ENCODE results near the gene ATP5F1A.
"Not testable (repeated sequence)": the region's sequence is repeated elsewhere in the genome, so short reads cannot be mapped to it uniquely, and the experiment has no call there.

ATP5F1A gene

GRCh38 chr18:46097801-46098615, at the start of gene ATP5F1A:
Gene ATP5F1A, minus strand, starts transcription at chr18:46098296. Its CDS starts 65 bp downstream, at chr18:46098231.
- peak; percentile 78 for DNase-seq (ENCODE audit: low spot score)

- DNase-seq (ENCODE audit: low spot score), result no peak
Measured at GRCh38 chr18:46141199-46141598, 43.1 kb upstream of the ATP5F1A start.

GRCh38 chr18:46140173-46140572, 42.1 kb upstream of the ATP5F1A start:
- no peak for DNase-seq (ENCODE audit: low spot score)

GRCh38 chr18:46134920-46135675, 37.0 kb upstream of the ATP5F1A start:
- no peak for DNase-seq (ENCODE audit: low spot score)

- DNase-seq (ENCODE audit: low spot score), result no peak
Measured at GRCh38 chr18:46133534-46133933, 35.4 kb upstream of the ATP5F1A start.

- not testable (repeated sequence) for DNase-seq (ENCODE audit: low spot score)
Measured at GRCh38 chr18:46130549-46130948, 32.5 kb upstream of the ATP5F1A start.

- DNase-seq (ENCODE audit: low spot score), result no peak
Measured at GRCh38 chr18:46130061-46130460, 32.0 kb upstream of the ATP5F1A start.

GRCh38 chr18:46126625-46127024, 28.5 kb upstream of the ATP5F1A start:
- DNase-seq (ENCODE audit: low spot score), result not testable (repeated sequence)

GRCh38 chr18:46113751-46114150, 15.7 kb upstream of the ATP5F1A start:
- no peak for DNase-seq (ENCODE audit: low spot score)

GRCh38 chr18:46110406-46110805, 12.3 kb upstream of the ATP5F1A start:
- DNase-seq (ENCODE audit: low spot score), result no peak

- no peak for DNase-seq (ENCODE audit: low spot score)
Measured at GRCh38 chr18:46109386-46109785, 11.3 kb upstream of the ATP5F1A start.

- peak; percentile 85 for DNase-seq (ENCODE audit: low spot score)
Measured at GRCh38 chr18:46104128-46104911, 6.2 kb upstream of the ATP5F1A start, which contains the start of gene HAUS1. Gene HAUS1, plus strand, starts transcription at chr18:46104385. Its CDS starts 27 bp downstream, at chr18:46104412.

- no peak for DNase-seq (ENCODE audit: low spot score)
Measured at GRCh38 chr18:46099463-46099862, 1.4 kb upstream of the ATP5F1A start.

GRCh38 chr18:46098616-46098933, 479 bp upstream of the ATP5F1A start:
- DNase-seq (ENCODE audit: low spot score), result no peak

GRCh38 chr18:46097431-46097800, 680 bp downstream of the ATP5F1A start:
- no peak for DNase-seq (ENCODE audit: low spot score)

GRCh38 chr18:46096651-46097300, 1.3 kb downstream of the ATP5F1A start:
- no peak for DNase-seq (ENCODE audit: low spot score)

- no peak for DNase-seq (ENCODE audit: low spot score)
Measured at GRCh38 chr18:46095532-46095931, 2.6 kb downstream of the ATP5F1A start.

- DNase-seq (ENCODE audit: low spot score), result not testable (repeated sequence)
Measured at GRCh38 chr18:46088501-46088900, 9.6 kb downstream of the ATP5F1A start.

- no peak for DNase-seq (ENCODE audit: low spot score)
Measured at GRCh38 chr18:46084431-46084830, 13.7 kb downstream of the ATP5F1A start.

- no peak for DNase-seq (ENCODE audit: low spot score)
Measured at GRCh38 chr18:46080156-46080555, 17.9 kb downstream of the ATP5F1A start.

- DNase-seq (ENCODE audit: low spot score), result no peak
Measured at GRCh38 chr18:46079336-46079735, 18.8 kb downstream of the ATP5F1A start.
